H9 (cell line): Measurements from ENCODE around the gene UBQLN3. TPM values are rescaled to one million over a fixed set of nuclear protein-coding genes. Genes with fewer than 3 reads are reported as not detected.

ENCODE experiments used
- DNase-seq: peaks from one replicate; pipeline ENCODE4 v3.0.0-alpha.2; 2017
- H2AFZ ChIP-seq: one replicate; pipeline ENCODE4 v1.6.1; 2013; ENCODE audit warnings: mild to moderate bottlenecking, low read length, control low read depth, moderate library complexity
- H2AK5ac ChIP-seq: 2 replicates; pipeline ENCODE4 v1.6.1; 2013; ENCODE audit warnings: low read length, control low read depth, mixed read lengths; ENCODE audit not compliant: insufficient read length
- H2BK120ac ChIP-seq: one replicate; pipeline ENCODE4 v1.6.1; 2013; ENCODE audit warnings: low read depth, mild to moderate bottlenecking, low read length, control low read depth, inconsistent platforms; ENCODE audit not compliant: poor library complexity, severe bottlenecking
- H2BK12ac ChIP-seq: 2 replicates; pipeline ENCODE4 v1.6.1; 2013; ENCODE audit warnings: low read length, control low read depth, mixed read lengths, low read depth; ENCODE audit not compliant: insufficient read length
- H2BK15ac ChIP-seq: 2 replicates; pipeline ENCODE4 v1.6.1; 2013; ENCODE audit warnings: low read depth, low read length, control low read depth
- H2BK20ac ChIP-seq: one replicate; pipeline ENCODE4 v1.6.1; 2013; ENCODE audit warnings: low read depth, mild to moderate bottlenecking, low read length, control low read depth, inconsistent platforms; ENCODE audit not compliant: poor library complexity, severe bottlenecking
- H2BK5ac ChIP-seq: 2 replicates; pipeline ENCODE4 v1.6.1; 2013; ENCODE audit warnings: low read length, control low read depth, mixed read lengths; ENCODE audit not compliant: insufficient read length
- H3K14ac ChIP-seq: 2 replicates; pipeline ENCODE4 v1.6.1; 2013; ENCODE audit warnings: low read length, control low read depth; ENCODE audit not compliant: insufficient read depth
- H3K18ac ChIP-seq: 2 replicates; pipeline ENCODE4 v1.6.1; 2013; ENCODE audit warnings: low read depth, mild to moderate bottlenecking, mixed read lengths, low read length, control low read depth; ENCODE audit not compliant: insufficient read length
- H3K23ac ChIP-seq: 2 replicates; pipeline ENCODE4 v1.6.1; 2013; ENCODE audit warnings: low read length, control low read depth, mixed read lengths, low read depth; ENCODE audit not compliant: insufficient read length
- H3K23me2 ChIP-seq: 2 replicates; pipeline ENCODE4 v1.6.1; 2013; ENCODE audit warnings: low read depth, mild to moderate bottlenecking, mixed read lengths, low read length, control low read depth; ENCODE audit not compliant: insufficient read length, poor library complexity, severe bottlenecking
- H3K27ac ChIP-seq: 2 replicates; pipeline ENCODE4 v1.5.1; 2013; ENCODE audit warnings: low read length, control low read depth, mixed read lengths, low read depth; ENCODE audit not compliant: insufficient read length
- H3K27me3 ChIP-seq: 2 replicates; pipeline ENCODE4 v1.6.1; 2013; ENCODE audit warnings: low read length, control low read depth, inconsistent platforms; ENCODE audit not compliant: insufficient read depth
- H3K4ac ChIP-seq: 2 replicates; pipeline ENCODE4 v1.6.1; 2013; ENCODE audit warnings: low read depth, mild to moderate bottlenecking, control low read depth, inconsistent platforms, low read length, moderate library complexity
- H3K4me1 ChIP-seq: 2 replicates; pipeline ENCODE4 v1.6.1; 2013; ENCODE audit warnings: low read length, control low read depth, inconsistent platforms; ENCODE audit not compliant: insufficient read depth
- H3K4me2 ChIP-seq: 2 replicates; pipeline ENCODE4 v1.6.1; 2013; ENCODE audit warnings: low read length, control low read depth, mixed read lengths; ENCODE audit not compliant: insufficient read length, insufficient read depth
- H3K56ac ChIP-seq: 2 replicates; pipeline ENCODE4 v1.6.1; 2013; ENCODE audit warnings: low read depth, mild to moderate bottlenecking, mixed read lengths, low read length, control low read depth; ENCODE audit not compliant: insufficient read length
- H3K79me1 ChIP-seq: 2 replicates; pipeline ENCODE4 v1.6.1; 2013; ENCODE audit warnings: low read depth, mild to moderate bottlenecking, moderate library complexity, low read length, control low read depth, inconsistent platforms; ENCODE audit not compliant: insufficient read depth, poor library complexity, severe bottlenecking
- H3K79me2 ChIP-seq: 2 replicates; pipeline ENCODE4 v1.6.1; 2013; ENCODE audit warnings: low read length, control low read depth, inconsistent platforms; ENCODE audit not compliant: insufficient read depth
- H3K9ac ChIP-seq: 2 replicates; pipeline ENCODE4 v1.6.1; 2013; ENCODE audit warnings: low read length, control low read depth, mixed read lengths; ENCODE audit not compliant: insufficient read length; ENCODE audit errors: extremely low read depth
- H3K9me3 ChIP-seq: one replicate; pipeline ENCODE4 v1.6.1; 2013; ENCODE audit warnings: low read depth, low read length, inconsistent platforms; ENCODE audit not compliant: control insufficient read depth
- H3T11ph ChIP-seq: one replicate; pipeline ENCODE4 v1.6.1; 2013; ENCODE audit warnings: mild to moderate bottlenecking, low read length, control low read depth, inconsistent platforms
- H4K20me1 ChIP-seq: one replicate; pipeline ENCODE4 v1.6.1; 2013; ENCODE audit not compliant: control insufficient read depth, insufficient read length, insufficient read depth
- H4K5ac ChIP-seq: 2 replicates; pipeline ENCODE4 v1.6.1; 2013; ENCODE audit warnings: low read depth, mild to moderate bottlenecking, mixed read lengths, low read length, control low read depth; ENCODE audit not compliant: insufficient read length
- H4K8ac ChIP-seq: replicated peaks from 2 replicates; pipeline ENCODE4 v1.6.1; 2013; ENCODE audit warnings: low read length, control low read depth, mixed read lengths, low read depth; ENCODE audit not compliant: insufficient read length
- H4K91ac ChIP-seq: 2 replicates; pipeline ENCODE4 v1.6.1; 2013; ENCODE audit warnings: low read depth, mild to moderate bottlenecking, moderate library complexity, mixed read lengths, low read length, control low read depth; ENCODE audit not compliant: insufficient read length
- H3K27ac Mint-ChIP-seq, 3 experiments: 2 replicates in 2 of 3; 3 replicates in 1 of 3; pipeline ENCODE4 v1.8.0; 2020 to 2021; ENCODE audit warnings: mixed read lengths in 3 of 3, mild to moderate bottlenecking in 1 of 3, moderate library complexity in 1 of 3
- H3K27me3 Mint-ChIP-seq: 2 replicates; pipeline ENCODE4 v1.8.0; 2021; ENCODE audit warnings: low read depth, mild to moderate bottlenecking, moderate library complexity, mixed read lengths
- H3K36me3 Mint-ChIP-seq, 3 experiments: 2 replicates in 2 of 3; 3 replicates in 1 of 3; pipeline ENCODE4 v1.8.0; 2020 to 2021; ENCODE audit warnings: low read depth in 3 of 3, mixed read lengths in 3 of 3; ENCODE audit not compliant: insufficient read depth in 1 of 3
- H3K4me1 Mint-ChIP-seq, 2 experiments: 2 replicates each; pipeline ENCODE4 v1.8.0; 2020; ENCODE audit warnings: mixed read lengths in 2 of 2
- H3K4me3 Mint-ChIP-seq, 2 experiments: 2 replicates in 1 of 2; 3 replicates in 1 of 2; pipeline ENCODE4 v1.8.0; 2020 to 2021; ENCODE audit warnings: mild to moderate bottlenecking in 2 of 2, mixed read lengths in 2 of 2, moderate library complexity in 1 of 2
- H3K9me3 Mint-ChIP-seq, 2 experiments: 2 replicates in 1 of 2; 3 replicates in 1 of 2; pipeline ENCODE4 v1.8.0; 2020; ENCODE audit warnings: mild to moderate bottlenecking in 2 of 2, mixed read lengths in 2 of 2, moderate library complexity in 1 of 2
- total RNA-seq: library from RNA; stranded (reverse); gene quantifications from 2 replicates; pipeline ENCODE4 v1.2.1, GENCODE V29; 2021
- TF ChIP-seq, protein P1 (sequence below): fragments of 200-600 bp; sonication (generic); conservative IDR thresholded peaks from 3 replicates; pipeline ENCODE4 v1.8.0; 2021; ENCODE audit warnings: antibody characterized with exemption, mild to moderate bottlenecking

Gene UBQLN3
- total RNA-seq, 1 experiment from 2014 or later, result not detected

DNA sequence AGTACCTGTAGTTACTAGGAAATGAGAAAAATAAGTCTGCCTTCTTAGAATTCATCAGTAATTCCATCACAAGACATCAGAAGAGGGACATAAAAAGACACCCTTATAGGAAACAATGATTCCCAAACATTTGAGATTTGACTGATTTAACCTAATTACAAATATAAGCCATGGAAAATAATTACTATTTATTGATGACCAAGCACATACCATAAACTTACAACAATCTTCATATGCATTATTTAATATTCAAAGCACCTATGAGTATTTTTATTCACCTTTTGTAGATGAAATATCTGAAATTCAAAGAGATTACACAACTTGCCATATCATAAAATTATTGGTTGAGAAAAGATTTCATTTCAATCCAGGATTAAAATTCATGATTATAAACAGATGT, 35.8 kb downstream of the UBQLN3 start:
- no peak overlapping the region for H4K5ac ChIP-seq
- no peak overlapping the region for H2BK5ac ChIP-seq
- H3K18ac ChIP-seq, result no peak overlapping the region
- H3K27me3 ChIP-seq, result no peaks in the 10 kb centered on the region
- H3T11ph ChIP-seq, result no peak overlapping the region
- H4K8ac ChIP-seq, result no peak overlapping the region
- H3K9me3 ChIP-seq, result no peaks in the 10 kb centered on the region
- H2AFZ ChIP-seq, result no peak overlapping the region
- H3K23me2 ChIP-seq, result no peaks in the 10 kb centered on the region
- no peak overlapping the region for H2BK20ac ChIP-seq
- no peak overlapping the region for H2BK120ac ChIP-seq
- H2AK5ac ChIP-seq, result no peak overlapping the region
- H3K27ac ChIP-seq, result no peak overlapping the region
- Mint-ChIP-seq H3K9me3 (peaks cover 7 to 8% of the 10 kb centered on the region in 2 experiments), H3K27me3 (no peaks in the 10 kb centered on the region), H3K4me3 (no peak overlapping the region), H3K27ac (no peak overlapping the region), H3K4me1 (no peaks in the 10 kb centered on the region), H3K36me3 (peaks cover 3 to 9% (median 3%) of the 10 kb centered on the region in 3 experiments; a peak in 5 of 7 replicates)
- H3K56ac ChIP-seq, result no peak overlapping the region
- H3K14ac ChIP-seq, result no peak overlapping the region
- H3K79me1 ChIP-seq, result no peaks in the 10 kb centered on the region
- no peaks in the 10 kb centered on the region; the same call in 1 of the 2 replicates for H3K4me1 ChIP-seq
- no peak overlapping the region for H3K4me2 ChIP-seq
- no peaks in the 10 kb centered on the region for H4K20me1 ChIP-seq
- H2BK12ac ChIP-seq, result no peak overlapping the region
- no peak overlapping the region for H3K4ac ChIP-seq
- no peak overlapping the region for H4K91ac ChIP-seq
- no peaks in the 10 kb centered on the region for H3K79me2 ChIP-seq
- H3K23ac ChIP-seq, result no peak overlapping the region
- no peak overlapping the region for H3K9ac ChIP-seq
- no peak overlapping the region for H2BK15ac ChIP-seq
- TF ChIP-seq, protein P1, sequence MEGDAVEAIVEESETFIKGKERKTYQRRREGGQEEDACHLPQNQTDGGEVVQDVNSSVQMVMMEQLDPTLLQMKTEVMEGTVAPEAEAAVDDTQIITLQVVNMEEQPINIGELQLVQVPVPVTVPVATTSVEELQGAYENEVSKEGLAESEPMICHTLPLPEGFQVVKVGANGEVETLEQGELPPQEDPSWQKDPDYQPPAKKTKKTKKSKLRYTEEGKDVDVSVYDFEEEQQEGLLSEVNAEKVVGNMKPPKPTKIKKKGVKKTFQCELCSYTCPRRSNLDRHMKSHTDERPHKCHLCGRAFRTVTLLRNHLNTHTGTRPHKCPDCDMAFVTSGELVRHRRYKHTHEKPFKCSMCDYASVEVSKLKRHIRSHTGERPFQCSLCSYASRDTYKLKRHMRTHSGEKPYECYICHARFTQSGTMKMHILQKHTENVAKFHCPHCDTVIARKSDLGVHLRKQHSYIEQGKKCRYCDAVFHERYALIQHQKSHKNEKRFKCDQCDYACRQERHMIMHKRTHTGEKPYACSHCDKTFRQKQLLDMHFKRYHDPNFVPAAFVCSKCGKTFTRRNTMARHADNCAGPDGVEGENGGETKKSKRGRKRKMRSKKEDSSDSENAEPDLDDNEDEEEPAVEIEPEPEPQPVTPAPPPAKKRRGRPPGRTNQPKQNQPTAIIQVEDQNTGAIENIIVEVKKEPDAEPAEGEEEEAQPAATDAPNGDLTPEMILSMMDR, result no peak
- DNase-seq, result no peak
